ENCODE results near the gene OCIAD1.

GRCh38 chr4:48827622-48828021 is 3.3 kb upstream of the OCIAD1 start:
- TF ChIP-seq CEBPB (IDR thresholded peaks at IDR 0.05; ENCODE audit: borderline replicate concordance in 1 of 2, low read depth in 2 of 2, low read length in 2 of 2) (no peak), GABPA (IDR thresholded peaks at IDR 0.05; ENCODE audit: low read depth) (no peak), CREM (IDR thresholded peaks at IDR 0.05; ENCODE audit: low read depth) (no peak), YY1 (IDR thresholded peaks at IDR 0.05; ENCODE audit: low read depth, low read length) (no peak)

All from GM12878 (cell line).